Sigmoid colon (tissue), 4 donors: ENCODE data around the gene CDX2.

Experiments used
- CTCF ChIP-seq, 4 experiments: fragments of 450-650 bp in 3 of 4; fragments of 200-600 bp in 1 of 4; IDR thresholded peaks; one replicate each; pipeline ENCODE4 v1.5.1; 2016 to 2019; ENCODE audit warnings: antibody characterized with exemption in 4 of 4, mild to moderate bottlenecking in 3 of 4, moderate library complexity in 2 of 4
- POLR2A ChIP-seq, 2 donors: fragments of 450-650 bp; IDR thresholded peaks; one replicate each; pipeline ENCODE4 v1.6.1; 2016; ENCODE audit warnings: antibody characterized with exemption in 2 of 2, mild to moderate bottlenecking in 2 of 2, moderate library complexity in 2 of 2
- POLR2AphosphoS5 ChIP-seq, 4 donors: sonication (generic); formaldehyde crosslinking; IDR thresholded peaks; one replicate each; pipeline ENCODE4 v1.6.1; 2017; ENCODE audit warnings: antibody characterized with exemption in 4 of 4

- no peak for TF ChIP-seq POLR2AphosphoS5 (IDR thresholded peaks at IDR 0.05)
- TF ChIP-seq CTCF (IDR thresholded peaks at IDR 0.05): no peak
- no peak for TF ChIP-seq POLR2A (IDR thresholded peaks at IDR 0.05)
Observed at GRCh38 chr13:27921961-27922882, 46.9 kb downstream of the CDX2 start.
